MM.1S (cell line): ENCODE data around the gene NPLOC4.

Experiments used
- DNase-seq: peaks from one replicate; pipeline ENCODE4 v3.0.0-alpha.2; 2015
- H2AFZ ChIP-seq: fragments of 300-600 bp; sonication (generic); 2 replicates; pipeline ENCODE4 v1.6.0; 2016; ENCODE audit warnings: antibody characterized with exemption, low read length
- H3F3A ChIP-seq: fragments of 300-600 bp; sonication (generic); 2 replicates; pipeline ENCODE4 v1.6.1; 2016; ENCODE audit warnings: mild to moderate bottlenecking, antibody characterized with exemption, low read length, moderate library complexity, mixed read lengths; ENCODE audit not compliant: insufficient read depth
- H3K27ac ChIP-seq: fragments of 300-600 bp; sonication (generic); 2 replicates; pipeline ENCODE4 v1.5.1; 2016; ENCODE audit warnings: mild to moderate bottlenecking, low read length
- H3K27me3 ChIP-seq: fragments of 300-600 bp; sonication (generic); replicated peaks from 2 replicates; pipeline ENCODE4 v1.6.0; 2016; ENCODE audit warnings: low read length; ENCODE audit not compliant: insufficient read depth
- H3K36me3 ChIP-seq: fragments of 300-600 bp; sonication (generic); replicated peaks from 2 replicates; pipeline ENCODE4 v1.6.1; 2016; ENCODE audit warnings: mild to moderate bottlenecking, low read length, mixed read lengths; ENCODE audit not compliant: insufficient read depth
- H3K4me1 ChIP-seq: fragments of 300-600 bp; sonication (generic); 2 replicates; pipeline ENCODE4 v1.6.1; 2016; ENCODE audit warnings: low read length, mixed read lengths
- H3K4me2 ChIP-seq: fragments of 300-600 bp; sonication (generic); 2 replicates; pipeline ENCODE4 v1.6.0; 2016; ENCODE audit warnings: low read depth, low read length
- H3K4me3 ChIP-seq: fragments of 300-600 bp; sonication (generic); 2 replicates; pipeline ENCODE4 v1.5.1; 2016; ENCODE audit warnings: low read length, mixed read lengths
- H3K79me2 ChIP-seq: fragments of 300-600 bp; sonication (generic); 2 replicates; pipeline ENCODE4 v1.6.1; 2016; ENCODE audit warnings: mixed run types, low read length, mixed read lengths
- H3K9ac ChIP-seq: fragments of 300-600 bp; sonication (generic); 2 replicates; pipeline ENCODE4 v1.6.1; 2016; ENCODE audit warnings: low read length, mixed read lengths
- H3K9me2 ChIP-seq: fragments of 300-600 bp; sonication (generic); replicated peaks from 2 replicates; pipeline ENCODE4 v1.6.1; 2016; ENCODE audit warnings: mild to moderate bottlenecking, low read length, mixed read lengths; ENCODE audit not compliant: insufficient read depth
- H3K9me3 ChIP-seq: fragments of 300-600 bp; sonication (generic); replicated peaks from 2 replicates; pipeline ENCODE4 v1.6.1; 2016; ENCODE audit warnings: mild to moderate bottlenecking, low read length, mixed read lengths; ENCODE audit not compliant: insufficient read depth
- H4K20me1 ChIP-seq: fragments of 300-600 bp; sonication (generic); 2 replicates; pipeline ENCODE4 v1.6.1; 2016; ENCODE audit warnings: mild to moderate bottlenecking, low read length, moderate library complexity, mixed read lengths; ENCODE audit not compliant: insufficient read depth
- EZH2 ChIP-seq: fragments of 300-600 bp; sonication (generic); optimal IDR thresholded peaks from 2 replicates; pipeline ENCODE3; 2017; ENCODE audit warnings: low read depth, mild to moderate bottlenecking, antibody characterized with exemption, low read length, mixed read lengths
- EZH2phosphoT487 ChIP-seq: fragments of 300-600 bp; sonication (generic); IDR thresholded peaks from 2 replicates; pipeline ENCODE4 v1.6.1; 2018; ENCODE audit warnings: antibody characterized with exemption, low read length
- TF ChIP-seq, protein P1 (sequence below): fragments of 300-600 bp; sonication (generic); IDR thresholded peaks from 2 replicates; pipeline ENCODE4 v1.5.1; 2016; ENCODE audit warnings: antibody characterized with exemption, low read length, mixed read lengths

Gene NPLOC4

DNA sequence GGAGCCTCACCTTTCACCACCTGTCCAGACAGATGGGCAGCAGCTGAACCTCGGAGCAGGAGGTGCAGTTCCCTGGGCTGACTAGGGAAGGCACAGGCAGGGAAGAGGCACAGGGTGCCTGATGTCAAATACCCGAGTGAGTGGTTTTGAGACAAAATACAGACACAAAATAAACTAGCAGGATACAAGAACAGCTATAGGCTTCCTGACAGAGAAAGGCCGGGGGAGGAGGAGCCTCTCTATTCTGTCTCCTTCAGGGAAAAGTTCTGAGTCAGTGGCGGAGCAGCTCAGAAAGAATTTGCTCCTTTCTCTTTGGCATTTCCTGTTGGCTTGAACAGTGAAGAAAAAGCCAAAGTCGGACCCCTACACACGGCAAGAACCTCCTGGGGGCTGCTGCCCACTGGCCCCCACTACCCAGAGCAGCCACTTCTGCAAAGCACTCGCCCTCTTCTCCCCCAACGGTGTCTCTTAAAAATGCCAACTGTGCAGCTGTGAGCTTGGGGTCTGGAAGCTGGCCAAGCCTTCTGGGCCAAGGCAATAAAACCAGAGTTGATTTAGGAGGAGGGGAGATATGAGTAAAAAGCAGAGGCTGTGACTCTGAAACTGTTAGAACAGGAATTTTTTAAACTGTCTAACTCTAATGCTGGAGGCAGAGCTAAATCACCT is 70.3 kb downstream of the NPLOC4 start:
- H3K27ac ChIP-seq, result no peak overlapping the region
- H3K9me2 ChIP-seq, result no peaks in the 10 kb centered on the region
- H3K27me3 ChIP-seq, result no peaks in the 10 kb centered on the region
- no peak for DNase-seq
- H2AFZ ChIP-seq, result no peak overlapping the region
- H3F3A ChIP-seq, result no peaks in the 10 kb centered on the region
- TF ChIP-seq EZH2, result no peak
- TF ChIP-seq EZH2phosphoT487, result no peak
- TF ChIP-seq, protein P1, sequence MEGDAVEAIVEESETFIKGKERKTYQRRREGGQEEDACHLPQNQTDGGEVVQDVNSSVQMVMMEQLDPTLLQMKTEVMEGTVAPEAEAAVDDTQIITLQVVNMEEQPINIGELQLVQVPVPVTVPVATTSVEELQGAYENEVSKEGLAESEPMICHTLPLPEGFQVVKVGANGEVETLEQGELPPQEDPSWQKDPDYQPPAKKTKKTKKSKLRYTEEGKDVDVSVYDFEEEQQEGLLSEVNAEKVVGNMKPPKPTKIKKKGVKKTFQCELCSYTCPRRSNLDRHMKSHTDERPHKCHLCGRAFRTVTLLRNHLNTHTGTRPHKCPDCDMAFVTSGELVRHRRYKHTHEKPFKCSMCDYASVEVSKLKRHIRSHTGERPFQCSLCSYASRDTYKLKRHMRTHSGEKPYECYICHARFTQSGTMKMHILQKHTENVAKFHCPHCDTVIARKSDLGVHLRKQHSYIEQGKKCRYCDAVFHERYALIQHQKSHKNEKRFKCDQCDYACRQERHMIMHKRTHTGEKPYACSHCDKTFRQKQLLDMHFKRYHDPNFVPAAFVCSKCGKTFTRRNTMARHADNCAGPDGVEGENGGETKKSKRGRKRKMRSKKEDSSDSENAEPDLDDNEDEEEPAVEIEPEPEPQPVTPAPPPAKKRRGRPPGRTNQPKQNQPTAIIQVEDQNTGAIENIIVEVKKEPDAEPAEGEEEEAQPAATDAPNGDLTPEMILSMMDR, result no peak
- no peaks in the 10 kb centered on the region for H3K4me1 ChIP-seq
- H3K9me3 ChIP-seq, result no peaks in the 10 kb centered on the region
- 0 out of 2 replicates have a peak, but pooled peaks cover 3% of the 10 kb centered on the region for H3K79me2 ChIP-seq
- H4K20me1 ChIP-seq, result no peaks in the 10 kb centered on the region
- no peak overlapping the region for H3K4me3 ChIP-seq
- no peak overlapping the region for H3K4me2 ChIP-seq
- peaks cover 5% of the 10 kb centered on the region for H3K36me3 ChIP-seq
- no peak overlapping the region for H3K9ac ChIP-seq

DNA sequence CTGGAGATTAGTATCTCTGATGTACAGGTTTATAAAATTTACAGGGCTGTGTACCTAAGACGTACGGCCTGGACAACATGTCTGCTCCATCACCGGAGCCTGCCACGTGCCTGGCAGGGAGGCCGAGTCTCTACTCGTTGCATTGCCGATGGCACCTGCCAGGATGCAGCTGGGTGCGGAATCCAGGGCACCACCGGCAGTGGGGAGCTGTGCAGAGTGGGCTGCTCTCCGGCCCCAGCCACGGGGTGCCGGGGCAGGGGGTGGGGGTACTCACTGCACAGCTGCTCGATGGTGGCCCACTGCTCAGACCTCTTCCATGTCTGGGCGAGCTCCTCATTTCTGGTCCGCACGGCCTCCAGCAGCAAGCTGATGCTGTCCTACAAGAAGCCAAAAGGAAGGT is 71.7 kb downstream of the NPLOC4 start:
- Histone ChIP-seq H3K9me2 (no peaks in the 10 kb centered on the region), H3K4me3 (no peak overlapping the region), H3K27me3 (no peaks in the 10 kb centered on the region), H3K9ac (no peak overlapping the region), H3K27ac (no peak overlapping the region), H3K4me1 (no peaks in the 10 kb centered on the region), H3K36me3 (peaks cover 5% of the 10 kb centered on the region), H3K79me2 (0 out of 2 replicates have a peak, but pooled peaks cover 3% of the 10 kb centered on the region), H3F3A (no peaks in the 10 kb centered on the region), H3K4me2 (no peak overlapping the region), H3K9me3 (no peaks in the 10 kb centered on the region), H2AFZ (no peak overlapping the region), H4K20me1 (no peaks in the 10 kb centered on the region)
- no peak for DNase-seq
- no peak for TF ChIP-seq EZH2
- TF ChIP-seq EZH2phosphoT487, result no peak
- TF ChIP-seq, protein P1, result no peak

DNA sequence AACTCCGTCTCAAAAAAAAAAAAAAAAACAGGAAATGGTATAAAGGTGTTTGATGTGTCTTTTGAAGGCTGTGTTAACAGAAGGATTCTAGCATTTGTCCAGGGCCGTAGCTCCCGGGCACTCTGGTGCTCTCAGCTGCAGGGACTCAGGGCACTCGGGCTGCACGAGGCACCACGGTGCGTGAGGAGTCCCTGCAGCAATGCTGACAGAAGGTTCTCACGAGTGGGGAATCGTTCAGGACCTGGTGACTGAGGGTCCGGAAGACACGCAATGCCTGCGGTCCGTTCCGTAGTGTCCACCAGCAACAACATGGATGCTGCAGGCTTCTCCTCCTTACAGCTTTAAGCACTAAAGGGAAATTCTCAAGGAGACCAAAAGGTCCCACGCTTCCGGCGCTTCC is 72.1 kb downstream of the NPLOC4 start:
- Histone ChIP-seq H4K20me1 (no peaks in the 10 kb centered on the region), H3F3A (no peaks in the 10 kb centered on the region), H3K9me3 (no peaks in the 10 kb centered on the region), H3K79me2 (0 out of 2 replicates have a peak, but pooled peaks cover 3% of the 10 kb centered on the region), H3K4me3 (no peak overlapping the region), H3K9ac (no peak overlapping the region), H3K4me1 (no peaks in the 10 kb centered on the region), H3K27ac (no peak overlapping the region), H3K4me2 (no peak overlapping the region), H2AFZ (no peak overlapping the region), H3K36me3 (peaks cover under 1% of the 10 kb centered on the region), H3K27me3 (no peaks in the 10 kb centered on the region), H3K9me2 (no peaks in the 10 kb centered on the region)
- TF ChIP-seq EZH2 (no peak), EZH2phosphoT487 (no peak)
- TF ChIP-seq, protein P1, result no peak
- no peak for DNase-seq
